ENCODE results near the gene CT83.

CT83 gene

GRCh38 chrX:116462822-116463221 lies at the start of gene CT83:
Gene CT83, minus strand, starts transcription at chrX:116462976. Its CDS starts 120 bp downstream, at chrX:116462856.
- DNase-seq: no peak

- DNase-seq: no peak
Observed at GRCh38 chrX:116499780-116500179, 37.0 kb upstream of the CT83 start.

- no peak for DNase-seq
Observed at GRCh38 chrX:116493271-116493670, 30.5 kb upstream of the CT83 start.

- no peak for DNase-seq
Observed at GRCh38 chrX:116490104-116490503, 27.3 kb upstream of the CT83 start.

- no peak for DNase-seq
Observed at GRCh38 chrX:116480059-116480458, 17.3 kb upstream of the CT83 start.

- no peak for DNase-seq
Observed at GRCh38 chrX:116449156-116449555, 13.6 kb downstream of the CT83 start.

GRCh38 chrX:116436358-116436816 lies 26.4 kb downstream of the CT83 start, which contains the start of gene SLC6A14:
Gene SLC6A14, plus strand, starts transcription at chrX:116436606. Its CDS starts 104 bp downstream, at chrX:116436710.
- DNase-seq: no peak

- DNase-seq: no peak
Observed at GRCh38 chrX:116435597-116435996, 27.2 kb downstream of the CT83 start.

- DNase-seq: no peak
Observed at GRCh38 chrX:116427978-116428377, 34.8 kb downstream of the CT83 start.

- DNase-seq: no peak
Observed at GRCh38 chrX:116417968-116418367, 44.8 kb downstream of the CT83 start.

- no peak for DNase-seq
Observed at GRCh38 chrX:116417214-116417613, 45.6 kb downstream of the CT83 start.

- DNase-seq: no peak
Observed at GRCh38 chrX:116413273-116413672, 49.5 kb downstream of the CT83 start.

All from 8988T (cell line).